OCI-LY7 (cell line): ENCODE data around the gene UVSSA. TPM values are rescaled to one million over a fixed set of nuclear protein-coding genes. Genes with fewer than 3 reads are reported as not detected.

Experiments
- BruUV-seq: library from RNA; stranded (reverse); fragments of 400-500 nt; replicated peaks from 2 replicates; lab custom pipeline; 2021; lab: Mats Ljungman, UMichigan
- CTCF ChIA-PET: fragments of 300-600 bp; sonication (Branson Sonifier 250); formaldehyde crosslinking; loops from one replicate; lab custom pipeline; 2022; ENCODE audit warnings: antibody characterized with exemption; ENCODE audit not compliant: unreplicated experiment; lab: Charles Lee
- POLR2A ChIA-PET: fragments of 300-600 bp; sonication (Branson Sonifier 250); formaldehyde crosslinking; loops from one replicate; lab custom pipeline; 2022; ENCODE audit warnings: antibody characterized with exemption; lab: Charles Lee
- DNase-seq: peaks from one replicate; pipeline ENCODE4 v3.0.0-alpha.2; 2015; ENCODE audit warnings: low spot score
- H2AFZ ChIP-seq: fragments of 200-600 bp; sonication (generic), shearing (Covaris generic); 2 replicates; pipeline ENCODE4 v1.6.1; 2014; ENCODE audit warnings: mild to moderate bottlenecking, antibody characterized with exemption, low read length, moderate library complexity
- H3K27ac ChIP-seq: fragments of 200-600 bp; sonication (generic); 2 replicates; pipeline ENCODE4 v1.5.1; 2014; ENCODE audit warnings: mixed run types, low read depth, mild to moderate bottlenecking, moderate library complexity, low read length, inconsistent platforms; ENCODE audit not compliant: poor library complexity, severe bottlenecking
- H3K36me3 ChIP-seq: fragments of 200-600 bp; sonication (generic); 2 replicates; pipeline ENCODE4 v1.6.1; 2014; ENCODE audit warnings: mild to moderate bottlenecking, antibody characterized with exemption, low read length, moderate library complexity, mixed read lengths; ENCODE audit not compliant: insufficient read depth
- H3K4me1 ChIP-seq: fragments of 200-600 bp; sonication (generic); 2 replicates; pipeline ENCODE4 v1.5.1; 2014; ENCODE audit warnings: mild to moderate bottlenecking, low read length; ENCODE audit not compliant: insufficient read depth, poor library complexity, severe bottlenecking
- H3K4me2 ChIP-seq: fragments of 200-600 bp; sonication (generic); 2 replicates; pipeline ENCODE4 v1.6.1; 2014; ENCODE audit warnings: mild to moderate bottlenecking, low read length
- H3K4me3 ChIP-seq: fragments of 200-600 bp; sonication (generic); 2 replicates; pipeline ENCODE4 v1.5.1; 2014; ENCODE audit warnings: mild to moderate bottlenecking, low read depth, low read length; ENCODE audit not compliant: poor library complexity, severe bottlenecking
- H3K79me2 ChIP-seq: fragments of 200-600 bp; sonication (generic); 2 replicates; pipeline ENCODE4 v1.6.1; 2016; ENCODE audit warnings: low read depth, mild to moderate bottlenecking, low read length, moderate library complexity, mixed read lengths; ENCODE audit not compliant: insufficient read depth
- H3K9me2 ChIP-seq: fragments of 200-600 bp; sonication (generic); 2 replicates; pipeline ENCODE4 v1.6.1; 2016; ENCODE audit warnings: mild to moderate bottlenecking, low read length, mixed read lengths; ENCODE audit not compliant: insufficient read depth
- H3K9me3 ChIP-seq: fragments of 200-600 bp; sonication (generic); 2 replicates; pipeline ENCODE4 v1.6.1; 2014; ENCODE audit warnings: mild to moderate bottlenecking, mixed run types, low read length, mixed read lengths
- H4K20me1 ChIP-seq: fragments of 200-600 bp; sonication (generic); 2 replicates; pipeline ENCODE4 v1.6.1; 2014; ENCODE audit warnings: mild to moderate bottlenecking, antibody characterized with exemption, low read length, moderate library complexity, mixed read lengths; ENCODE audit not compliant: insufficient read depth
- CTCF ChIP-seq: fragments of 200-600 bp; sonication (generic); conservative IDR thresholded peaks from 2 replicates; pipeline ENCODE4 v1.5.1; 2014; ENCODE audit warnings: mild to moderate bottlenecking, antibody characterized with exemption, low read length, moderate library complexity, mixed read lengths
- EZH2phosphoT487 ChIP-seq: fragments of 200-600 bp; sonication (generic); IDR thresholded peaks from 2 replicates; pipeline ENCODE4 v1.6.1; 2018; ENCODE audit warnings: low read depth, borderline replicate concordance, mild to moderate bottlenecking, mixed run types, antibody characterized with exemption, low read length, moderate library complexity, mixed read lengths
- intact Hi-C: fragments of 100-400 bp; cut with micrococcal nuclease; formaldehyde crosslinking; loops from one replicate; pipeline ENCODE4 v1.10.0; 2022; ENCODE audit not compliant: unreplicated experiment
- total RNA-seq, 2 experiments: library from RNA; depleted of rRNA in 1 of 2; stranded (reverse); fragments of >200 nt in 1 of 2; shearing (Covaris generic) in 1 of 2; gene quantifications; 2 replicates each; pipeline ENCODE4 v1.2.3, GENCODE V29; 2014 to 2022

UVSSA gene
- total RNA-seq, 2 experiments from 2014 or later = 13.2 to 43.2 TPM

GRCh38 chr4:1400191-1400805, 53.3 kb downstream of the UVSSA start:
- no peak overlapping the region for H3K4me2 ChIP-seq
- no peaks in the 10 kb centered on the region for H3K9me2 ChIP-seq
- CTCF ChIA-PET = no interaction called here
- H3K36me3 ChIP-seq = peaks cover 7% of the 10 kb centered on the region
- no peaks in the 10 kb centered on the region for H3K9me3 ChIP-seq
- POLR2A ChIA-PET = no interaction called here
- H3K4me3 ChIP-seq = no peak overlapping the region
- intact Hi-C loops = no loop called here
- no TSS peak for BruUV-seq
- H3K79me2 ChIP-seq = no peaks in the 10 kb centered on the region
- H4K20me1 ChIP-seq = no peaks in the 10 kb centered on the region
- DNase-seq = no peak
- H3K4me1 ChIP-seq = no peaks in the 10 kb centered on the region
- H2AFZ ChIP-seq = no peak overlapping the region
- H3K27ac ChIP-seq = no peak overlapping the region
- no peak for TF ChIP-seq EZH2phosphoT487
- no peak for TF ChIP-seq CTCF

- Histone ChIP-seq H3K4me2 (no peak overlapping the region), H2AFZ (no peak overlapping the region), H3K4me3 (no peak overlapping the region), H4K20me1 (no peaks in the 10 kb centered on the region), H3K36me3 (peaks cover under 1% of the 10 kb centered on the region), H3K4me1 (no peaks in the 10 kb centered on the region), H3K27ac (no peak overlapping the region), H3K9me3 (no peaks in the 10 kb centered on the region), H3K79me2 (no peaks in the 10 kb centered on the region), H3K9me2 (no peaks in the 10 kb centered on the region)
- BruUV-seq = no TSS peak
- POLR2A ChIA-PET = no interaction called here
- TF ChIP-seq CTCF (no peak), EZH2phosphoT487 (no peak)
- no peak for DNase-seq
- CTCF ChIA-PET = no interaction called here
- intact Hi-C loops = no loop called here
Measured at GRCh38 chr4:1400831-1401408, 53.9 kb downstream of the UVSSA start.

GRCh38 chr4:1401409-1402020, 54.5 kb downstream of the UVSSA start:
- no peak for TF ChIP-seq CTCF
- no peak for TF ChIP-seq EZH2phosphoT487
- H3K36me3 ChIP-seq = no peaks in the 10 kb centered on the region
- H3K4me3 ChIP-seq = no peak overlapping the region
- intact Hi-C loops = no loop called here
- H4K20me1 ChIP-seq = no peaks in the 10 kb centered on the region
- POLR2A ChIA-PET = no interaction called here
- DNase-seq = no peak
- no peak overlapping the region for H2AFZ ChIP-seq
- CTCF ChIA-PET = no interaction called here
- no peak overlapping the region for H3K27ac ChIP-seq
- no peak overlapping the region for H3K4me2 ChIP-seq
- no peaks in the 10 kb centered on the region for H3K9me2 ChIP-seq
- BruUV-seq = no TSS peak
- no peaks in the 10 kb centered on the region for H3K9me3 ChIP-seq
- H3K79me2 ChIP-seq = no peaks in the 10 kb centered on the region
- no peaks in the 10 kb centered on the region for H3K4me1 ChIP-seq
